Muscle of leg (tissue), 11 donors: ENCODE data around the gene FOXK1. TPM values are rescaled to one million over a fixed set of nuclear protein-coding genes. Genes with fewer than 3 reads are reported as not detected.

ENCODE experiments used
- DNase-seq: peaks from one replicate; pipeline ENCODE4 v3.0.0; 2013
- H3K27ac ChIP-seq: one replicate; pipeline ENCODE4 v1.5.1; 2013; ENCODE audit warnings: mild to moderate bottlenecking, low read length, control low read depth
- H3K27me3 ChIP-seq: one replicate; pipeline ENCODE4 v1.6.1; 2013; ENCODE audit warnings: low read length; ENCODE audit not compliant: control insufficient read depth, insufficient read depth
- H3K36me3 ChIP-seq: one replicate; pipeline ENCODE4 v1.6.1; 2013; ENCODE audit warnings: low read length; ENCODE audit not compliant: control insufficient read depth, insufficient read depth
- H3K4me1 ChIP-seq: one replicate; pipeline ENCODE4 v1.6.1; 2013; ENCODE audit warnings: low read length; ENCODE audit not compliant: control insufficient read depth, insufficient read depth
- H3K4me3 ChIP-seq: one replicate; pipeline ENCODE4 v1.5.1; 2013; ENCODE audit warnings: low read length, control low read depth
- H3K9me3 ChIP-seq: replicated peaks from 2 replicates; pipeline ENCODE4 v1.6.1; 2013; ENCODE audit warnings: low read depth, low read length; ENCODE audit not compliant: control insufficient read depth
- WGBS: methylation state at CpG from one replicate; pipeline ENCODE4 v1.1.5; 2013; ENCODE audit warnings: missing lambda C conversion rate; ENCODE audit not compliant: insufficient coverage; 5-methylcytosine and 5-hydroxymethylcytosine counted together
- polyA plus RNA-seq, 8 donors: library from polyadenylated mRNA; unstranded; fragments of 120-200 nt; gene quantifications; one replicate each; pipeline versions ENCODE4 v1.2.1 to v1.2.3, GENCODE V29; 2013; ENCODE audit warnings: inconsistent platforms in 1 of 8, low replicate concordance in 1 of 8; ENCODE audit not compliant: insufficient read length in 8 of 8, insufficient read depth in 1 of 8
- total RNA-seq: library from RNA; stranded (reverse); fragments of 120-200 nt; gene quantifications from one replicate; pipeline ENCODE4 v1.2.4, GENCODE V29; 2013

Gene FOXK1
- total and polyA plus RNA-seq, 9 donors, result 10.9 to 19.8 (median 18.2) TPM

- Histone ChIP-seq H3K27me3 (no peaks in the 10 kb centered on the region), H3K9me3 (peaks cover 2% of the 10 kb centered on the region), H3K27ac (no peak overlapping the region), H3K36me3 (no peaks in the 10 kb centered on the region), H3K4me1 (peaks cover 8% of the 10 kb centered on the region), H3K4me3 (no peak overlapping the region)
- DNase-seq, result peak; percentile 52
- no CpG with 5 or more reads among the region's 2 CpGs for WGBS
Observed at GRCh38 chr7:4645246-4645645, 36.8 kb upstream of the FOXK1 start.

GRCh38 chr7:4648111-4648510 lies 34.0 kb upstream of the FOXK1 start:
- WGBS, result 95% methylated on average over 4 of the region's 7 CpGs
- Histone ChIP-seq H3K27me3 (no peaks in the 10 kb centered on the region), H3K27ac (no peak overlapping the region), H3K9me3 (peaks cover 2% of the 10 kb centered on the region), H3K4me1 (peaks cover 8% of the 10 kb centered on the region), H3K4me3 (no peak overlapping the region), H3K36me3 (no peaks in the 10 kb centered on the region)
- no peak for DNase-seq

GRCh38 chr7:4650433-4651047 lies 31.6 kb upstream of the FOXK1 start:
- peak; percentile 56 for DNase-seq
- H3K27me3 ChIP-seq, result no peaks in the 10 kb centered on the region
- peak overlapping the region; percentile 37 for H3K27ac ChIP-seq
- no peak overlapping the region for H3K4me3 ChIP-seq
- no peaks in the 10 kb centered on the region for H3K36me3 ChIP-seq
- peaks cover 2% of the 10 kb centered on the region for H3K9me3 ChIP-seq
- peaks cover 8% of the 10 kb centered on the region for H3K4me1 ChIP-seq
- 30% methylated on average over 12 of the region's 18 CpGs for WGBS

- H3K4me1 ChIP-seq, result peaks cover 8% of the 10 kb centered on the region
- peaks cover 7% of the 10 kb centered on the region for H3K9me3 ChIP-seq
- H3K36me3 ChIP-seq, result no peaks in the 10 kb centered on the region
- no peaks in the 10 kb centered on the region for H3K27me3 ChIP-seq
- no peak overlapping the region for H3K4me3 ChIP-seq
- 80% methylated on average over 1 of the region's 5 CpGs for WGBS
- no peak for DNase-seq
- no peak overlapping the region for H3K27ac ChIP-seq
Observed at GRCh38 chr7:4653771-4654170, 28.3 kb upstream of the FOXK1 start.

- no CpG with 5 or more reads among the region's 2 CpGs for WGBS
- peaks cover 7% of the 10 kb centered on the region for H3K4me1 ChIP-seq
Observed at GRCh38 chr7:4655311-4655710, 26.8 kb upstream of the FOXK1 start.

GRCh38 chr7:4655896-4656295 lies 26.2 kb upstream of the FOXK1 start:
- no peaks in the 10 kb centered on the region for H3K27me3 ChIP-seq
- no peak overlapping the region for H3K27ac ChIP-seq
- no peak overlapping the region for H3K4me3 ChIP-seq
- DNase-seq, result no peak
- no peaks in the 10 kb centered on the region for H3K36me3 ChIP-seq
- peaks cover 1% of the 10 kb centered on the region for H3K4me1 ChIP-seq
- H3K9me3 ChIP-seq, result peaks cover 15% of the 10 kb centered on the region
- no CpG with 5 or more reads among the region's 4 CpGs for WGBS

More at GRCh38 chr7:4655311-4655710, 26.8 kb upstream of the FOXK1 start:
- Histone ChIP-seq H3K36me3 (no peaks in the 10 kb centered on the region), H3K9me3 (peaks cover 15% of the 10 kb centered on the region), H3K4me3 (no peak overlapping the region), H3K27me3 (no peaks in the 10 kb centered on the region), H3K27ac (no peak overlapping the region)
- no peak for DNase-seq

- DNase-seq, result no peak
- Histone ChIP-seq H3K4me3 (no peak overlapping the region), H3K36me3 (no peaks in the 10 kb centered on the region), H3K27me3 (no peaks in the 10 kb centered on the region), H3K4me1 (peaks cover 3% of the 10 kb centered on the region), H3K27ac (no peak overlapping the region), H3K9me3 (peaks cover 15% of the 10 kb centered on the region)
- WGBS, result no CpG with 5 or more reads among the region's 4 CpGs
Observed at GRCh38 chr7:4657640-4658417, 24.3 kb upstream of the FOXK1 start.

GRCh38 chr7:4659551-4660286 lies 22.4 kb upstream of the FOXK1 start:
- no peaks in the 10 kb centered on the region for H3K36me3 ChIP-seq
- DNase-seq, result no peak
- H3K27me3 ChIP-seq, result no peaks in the 10 kb centered on the region
- WGBS, result 75% methylated on average over 2 of the region's 2 CpGs
- H3K4me3 ChIP-seq, result no peak overlapping the region
- no peak overlapping the region for H3K27ac ChIP-seq
- peaks cover 15% of the 10 kb centered on the region for H3K9me3 ChIP-seq
- peaks cover 3% of the 10 kb centered on the region for H3K4me1 ChIP-seq

- Histone ChIP-seq H3K27me3 (no peaks in the 10 kb centered on the region), H3K27ac (no peak overlapping the region), H3K4me1 (peaks cover 3% of the 10 kb centered on the region), H3K9me3 (peaks cover 15% of the 10 kb centered on the region), H3K4me3 (no peak overlapping the region), H3K36me3 (no peaks in the 10 kb centered on the region)
- peak; percentile 85 for DNase-seq
- WGBS, result 6% methylated on average over 3 of the region's 8 CpGs
Observed at GRCh38 chr7:4661871-4662270, 20.2 kb upstream of the FOXK1 start.
